ENCODE measurements around the gene DAZ4.
"Not testable (repeated sequence)": the region's sequence is repeated elsewhere in the genome, so short reads cannot be mapped to it uniquely, and the experiment has no call there.

Gene DAZ4

GRCh38 chrY:24833619-24834018 is at the start of gene DAZ4:
TSS of gene DAZ4 (plus strand) at chrY:24833919. CDS start at chrY:24834127, 208 bp downstream.
- not testable (repeated sequence) for DNase-seq

- not testable (repeated sequence) for DNase-seq
Measured at GRCh38 chrY:24813293-24813692, 20.4 kb upstream of the DAZ4 start, which contains the start of gene DAZ3. TSS of gene DAZ3 (minus strand) at chrY:24813393. CDS start at chrY:24813185, 208 bp downstream.

- DNase-seq: not testable (repeated sequence)
Measured at GRCh38 chrY:24821836-24822235, 11.9 kb upstream of the DAZ4 start.

- not testable (repeated sequence) for DNase-seq
Measured at GRCh38 chrY:24824184-24824879, 9.4 kb upstream of the DAZ4 start.

GRCh38 chrY:24825069-24825468 is 8.7 kb upstream of the DAZ4 start:
- DNase-seq: not testable (repeated sequence)

All from NCI-H2171 treated with DMSO at 0.1 percent for 48 hours (cell line).